LNCaP clone FGC (cell line): ENCODE results near the gene HSBP1L1.
A peak's percentile ranks its signal among the peaks of the same experiment; 100 is the strongest.

Experiments used
- DNase-seq: peaks from one replicate; pipeline ENCODE4 v3.0.0-alpha.2; 2011; ENCODE audit warnings: low read depth
- H3K4me3 ChIP-seq: 2 replicates; pipeline ENCODE4 v1.5.1; 2011; ENCODE audit warnings: mild to moderate bottlenecking, low read depth, low read length, control low read depth
- CTCF ChIP-seq: IDR thresholded peaks from 2 replicates; pipeline ENCODE4 v1.5.1; 2012; ENCODE audit warnings: mild to moderate bottlenecking; ENCODE audit not compliant: control insufficient read depth, insufficient read depth; ENCODE audit errors: extremely low read depth

HSBP1L1 gene

GRCh38 chr18:79964330-79965118 is at the start of gene HSBP1L1:
TSS of gene HSBP1L1 (plus strand) at chr18:79964643. CDS start at chr18:79964736, 93 bp downstream.
- peak within 1 kb of the TSS; percentile 85 for H3K4me3 ChIP-seq
- peak; percentile 39 for TF ChIP-seq CTCF
- DNase-seq = no peak

- DNase-seq = no peak
- no peak for TF ChIP-seq CTCF
- H3K4me3 ChIP-seq = no peak overlapping the region
These were observed 49.0 kb upstream of the HSBP1L1 start for GRCh38 chr18:79915161-79916127.

- H3K4me3 ChIP-seq = no peak overlapping the region
- DNase-seq = no peak
- TF ChIP-seq CTCF = no peak
These were observed 48.3 kb upstream of the HSBP1L1 start for GRCh38 chr18:79916128-79916494.

- no peak for DNase-seq
- no peak for TF ChIP-seq CTCF
- H3K4me3 ChIP-seq = no peak overlapping the region
These were observed 47.8 kb upstream of the HSBP1L1 start for GRCh38 chr18:79916546-79917168.

GRCh38 chr18:79917169-79917852 is 47.1 kb upstream of the HSBP1L1 start:
- H3K4me3 ChIP-seq = no peak overlapping the region
- no peak for TF ChIP-seq CTCF
- DNase-seq = no peak
